ENCODE measurements around the gene EEF1AKMT2.

Gene EEF1AKMT2

GRCh38 chr10:124737221-124737620 lies 54.5 kb downstream of the EEF1AKMT2 start:
- H3K4me3 ChIP-seq (ENCODE audit: low read depth, low read length) = no peak overlapping the region
- TF ChIP-seq, protein P1, sequence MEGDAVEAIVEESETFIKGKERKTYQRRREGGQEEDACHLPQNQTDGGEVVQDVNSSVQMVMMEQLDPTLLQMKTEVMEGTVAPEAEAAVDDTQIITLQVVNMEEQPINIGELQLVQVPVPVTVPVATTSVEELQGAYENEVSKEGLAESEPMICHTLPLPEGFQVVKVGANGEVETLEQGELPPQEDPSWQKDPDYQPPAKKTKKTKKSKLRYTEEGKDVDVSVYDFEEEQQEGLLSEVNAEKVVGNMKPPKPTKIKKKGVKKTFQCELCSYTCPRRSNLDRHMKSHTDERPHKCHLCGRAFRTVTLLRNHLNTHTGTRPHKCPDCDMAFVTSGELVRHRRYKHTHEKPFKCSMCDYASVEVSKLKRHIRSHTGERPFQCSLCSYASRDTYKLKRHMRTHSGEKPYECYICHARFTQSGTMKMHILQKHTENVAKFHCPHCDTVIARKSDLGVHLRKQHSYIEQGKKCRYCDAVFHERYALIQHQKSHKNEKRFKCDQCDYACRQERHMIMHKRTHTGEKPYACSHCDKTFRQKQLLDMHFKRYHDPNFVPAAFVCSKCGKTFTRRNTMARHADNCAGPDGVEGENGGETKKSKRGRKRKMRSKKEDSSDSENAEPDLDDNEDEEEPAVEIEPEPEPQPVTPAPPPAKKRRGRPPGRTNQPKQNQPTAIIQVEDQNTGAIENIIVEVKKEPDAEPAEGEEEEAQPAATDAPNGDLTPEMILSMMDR (IDR thresholded peaks at IDR 0.05; ENCODE audit: borderline replicate concordance, insufficient read depth, low read depth, low read length) = no peak

DNA sequence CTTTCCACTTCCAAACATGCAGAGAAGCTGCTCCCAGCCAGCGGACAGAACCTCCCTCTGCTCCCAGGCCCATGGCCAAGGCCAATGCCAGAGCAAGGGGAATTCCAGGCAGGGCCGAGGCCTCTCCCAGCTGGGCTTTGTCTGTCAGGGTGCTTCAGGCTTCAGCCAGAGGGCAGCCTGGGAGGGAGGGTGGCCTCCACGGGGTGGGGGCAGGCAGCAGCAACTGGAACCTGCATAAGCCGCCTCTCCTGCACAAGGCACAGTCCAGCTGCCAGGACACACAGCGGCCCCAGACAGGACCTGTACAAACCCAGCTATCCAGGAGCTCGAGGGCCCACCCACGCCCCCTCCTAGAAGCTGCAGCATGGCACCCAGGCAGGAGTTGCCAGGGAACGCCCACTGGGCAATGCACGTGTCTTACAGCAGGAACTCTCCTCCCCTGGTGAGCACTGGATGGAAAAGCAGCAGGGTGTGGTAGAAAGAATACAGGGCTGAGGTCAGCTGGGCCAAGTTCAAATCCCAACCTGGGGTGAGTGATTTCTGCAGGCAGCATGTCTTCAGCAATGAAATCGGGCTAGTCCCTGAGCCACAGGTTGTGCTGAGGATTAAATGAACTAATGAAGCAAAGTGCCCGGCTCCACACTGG lies 55.1 kb downstream of the EEF1AKMT2 start:
- H3K4me3 ChIP-seq (ENCODE audit: low read depth, low read length) = no peak overlapping the region
- TF ChIP-seq, protein P1 (IDR thresholded peaks at IDR 0.05; ENCODE audit: borderline replicate concordance, insufficient read depth, low read depth, low read length) = no peak

DNA sequence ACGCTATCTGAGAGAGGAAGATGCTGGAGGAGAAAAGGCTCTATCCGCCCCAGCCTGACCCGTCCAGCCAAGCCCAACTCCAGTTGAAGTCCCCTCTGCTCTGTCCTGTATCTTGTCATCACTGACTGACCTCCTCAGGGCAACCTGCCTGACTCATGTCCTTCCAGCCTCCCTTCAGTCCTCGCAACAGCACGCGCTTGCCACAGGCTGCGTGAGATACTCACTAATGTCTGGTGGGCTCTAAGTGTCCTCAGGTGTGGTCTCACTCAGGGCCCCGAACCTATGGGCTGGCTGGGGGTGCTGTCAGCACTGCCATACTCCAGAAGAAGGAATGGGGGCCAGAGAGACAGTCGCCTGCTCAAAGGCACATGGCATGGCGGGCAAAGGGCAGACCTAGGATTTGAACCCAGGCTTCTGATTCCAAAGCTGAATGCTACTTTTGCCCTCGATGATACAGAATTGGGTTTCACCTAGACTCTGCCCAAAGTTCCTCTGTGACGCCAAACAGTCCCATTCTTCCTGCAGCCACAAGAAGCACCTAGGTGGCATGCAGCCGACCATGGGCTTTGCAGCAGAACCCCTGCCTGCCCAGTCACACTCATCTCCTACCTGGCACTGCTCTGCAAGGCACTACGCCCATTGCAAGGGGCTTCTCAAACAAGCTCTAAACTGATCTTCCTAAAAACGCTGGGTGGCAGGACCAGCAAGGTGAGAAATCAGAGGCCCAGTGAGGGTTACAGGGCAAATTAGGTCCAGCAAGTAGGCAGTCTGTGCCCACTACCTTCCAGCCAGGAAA lies 56.0 kb downstream of the EEF1AKMT2 start:
- TF ChIP-seq, protein P1 (IDR thresholded peaks at IDR 0.05; ENCODE audit: borderline replicate concordance, insufficient read depth, low read depth, low read length) = no peak
- H3K4me3 ChIP-seq (ENCODE audit: low read depth, low read length) = no peak overlapping the region

- no peak overlapping the region for H3K4me3 ChIP-seq (ENCODE audit: low read depth, low read length)
- TF ChIP-seq, protein P1 (IDR thresholded peaks at IDR 0.05; ENCODE audit: borderline replicate concordance, insufficient read depth, low read depth, low read length) = no peak
These were observed 57.1 kb downstream of the EEF1AKMT2 start for GRCh38 chr10:124734311-124735166.

- no peak overlapping the region for H3K4me3 ChIP-seq (ENCODE audit: low read depth, low read length)
- TF ChIP-seq, protein P1 (IDR thresholded peaks at IDR 0.05; ENCODE audit: borderline replicate concordance, insufficient read depth, low read depth, low read length) = no peak
These were observed 58.0 kb downstream of the EEF1AKMT2 start for GRCh38 chr10:124733571-124734245.

GRCh38 chr10:124732931-124733570 lies 58.6 kb downstream of the EEF1AKMT2 start:
- TF ChIP-seq, protein P1 (IDR thresholded peaks at IDR 0.05; ENCODE audit: borderline replicate concordance, insufficient read depth, low read depth, low read length) = no peak
- H3K4me3 ChIP-seq (ENCODE audit: low read depth, low read length) = peak overlapping the region; percentile 30
